RWPE1 (cell line): ENCODE data around the gene XBP1.

ENCODE experiments used
- CTCF ChIA-PET: fragments of 350-600 bp; sonication (Branson Sonifier 250); formaldehyde crosslinking; extraction: SDS; loops from one replicate; lab custom pipeline; 2021; lab: Yijun Ruan, JAX
- POLR2A ChIA-PET: fragments of 400-600 bp; formaldehyde crosslinking; extraction: SDS; loops from one replicate; lab custom pipeline; 2020; ENCODE audit warnings: antibody characterized with exemption; ENCODE audit not compliant: low non-redundant PET; lab: Yijun Ruan, JAX
- DNase-seq: peaks from one replicate; pipeline ENCODE4 v3.0.0; 2012; ENCODE audit warnings: low spot score
- H3K27ac ChIP-seq: fragments of 450-650 bp; 2 replicates; pipeline ENCODE4 v1.5.1; 2017
- TF ChIP-seq, protein P1 (sequence below): fragments of 450-650 bp; conservative IDR thresholded peaks from 2 replicates; pipeline ENCODE4 v1.5.1; 2017; ENCODE audit warnings: low read depth, mild to moderate bottlenecking

XBP1 gene

DNA sequence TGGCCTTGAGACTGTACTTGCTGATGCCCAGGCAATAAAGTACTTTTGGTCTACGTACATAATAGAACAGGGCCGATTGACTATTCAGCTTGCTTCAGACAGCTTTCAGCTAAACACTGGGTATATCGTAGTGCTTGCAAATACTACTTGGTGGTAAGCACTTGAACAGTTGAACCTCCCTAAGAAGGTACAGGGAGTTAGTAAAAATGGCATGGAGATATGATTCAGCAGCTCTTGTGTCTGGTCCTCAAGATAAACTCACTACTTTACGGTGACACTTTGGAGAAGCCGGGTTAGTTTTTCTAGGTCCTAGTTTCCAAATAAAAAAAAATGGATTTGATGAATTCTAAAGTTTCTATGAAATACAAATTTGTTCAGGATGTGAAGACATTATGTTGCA is 20.5 kb downstream of the XBP1 start:
- TF ChIP-seq, protein P1, sequence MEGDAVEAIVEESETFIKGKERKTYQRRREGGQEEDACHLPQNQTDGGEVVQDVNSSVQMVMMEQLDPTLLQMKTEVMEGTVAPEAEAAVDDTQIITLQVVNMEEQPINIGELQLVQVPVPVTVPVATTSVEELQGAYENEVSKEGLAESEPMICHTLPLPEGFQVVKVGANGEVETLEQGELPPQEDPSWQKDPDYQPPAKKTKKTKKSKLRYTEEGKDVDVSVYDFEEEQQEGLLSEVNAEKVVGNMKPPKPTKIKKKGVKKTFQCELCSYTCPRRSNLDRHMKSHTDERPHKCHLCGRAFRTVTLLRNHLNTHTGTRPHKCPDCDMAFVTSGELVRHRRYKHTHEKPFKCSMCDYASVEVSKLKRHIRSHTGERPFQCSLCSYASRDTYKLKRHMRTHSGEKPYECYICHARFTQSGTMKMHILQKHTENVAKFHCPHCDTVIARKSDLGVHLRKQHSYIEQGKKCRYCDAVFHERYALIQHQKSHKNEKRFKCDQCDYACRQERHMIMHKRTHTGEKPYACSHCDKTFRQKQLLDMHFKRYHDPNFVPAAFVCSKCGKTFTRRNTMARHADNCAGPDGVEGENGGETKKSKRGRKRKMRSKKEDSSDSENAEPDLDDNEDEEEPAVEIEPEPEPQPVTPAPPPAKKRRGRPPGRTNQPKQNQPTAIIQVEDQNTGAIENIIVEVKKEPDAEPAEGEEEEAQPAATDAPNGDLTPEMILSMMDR, result no peak
- CTCF ChIA-PET, result interaction anchor here (0.5 kb wide), 1 partner anchor 12 kb away, joined by 3 read pairs; no protein-coding TSS in a partner anchor
- POLR2A ChIA-PET, result no interaction called here
- DNase-seq, result no peak
- H3K27ac ChIP-seq, result no peak overlapping the region

DNA sequence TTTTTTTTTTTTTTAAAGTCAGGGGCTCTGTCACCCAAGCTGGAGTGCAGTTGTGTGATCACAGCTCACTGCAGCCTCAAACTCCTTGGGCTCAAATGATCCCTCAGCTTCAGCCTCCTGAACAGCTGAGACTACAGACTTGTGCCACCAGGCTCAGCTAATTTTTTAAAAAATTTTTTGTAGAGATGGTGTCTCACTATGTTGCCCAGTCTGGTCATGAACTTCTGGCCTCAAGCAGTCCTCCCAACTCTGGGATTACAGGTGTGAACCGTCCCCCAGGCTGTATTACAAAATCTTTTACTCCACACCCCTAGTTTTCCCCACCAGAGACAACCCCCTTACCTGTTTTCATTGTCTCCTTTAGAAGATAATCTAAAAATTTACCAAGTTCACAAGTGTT is 26.0 kb downstream of the XBP1 start:
- no peak for DNase-seq
- TF ChIP-seq, protein P1, result no peak
- ChIA-PET CTCF (no interaction called here), POLR2A (no interaction called here)
- peak overlapping the region; percentile 11; the same call in 1 of the 2 replicates for H3K27ac ChIP-seq

DNA sequence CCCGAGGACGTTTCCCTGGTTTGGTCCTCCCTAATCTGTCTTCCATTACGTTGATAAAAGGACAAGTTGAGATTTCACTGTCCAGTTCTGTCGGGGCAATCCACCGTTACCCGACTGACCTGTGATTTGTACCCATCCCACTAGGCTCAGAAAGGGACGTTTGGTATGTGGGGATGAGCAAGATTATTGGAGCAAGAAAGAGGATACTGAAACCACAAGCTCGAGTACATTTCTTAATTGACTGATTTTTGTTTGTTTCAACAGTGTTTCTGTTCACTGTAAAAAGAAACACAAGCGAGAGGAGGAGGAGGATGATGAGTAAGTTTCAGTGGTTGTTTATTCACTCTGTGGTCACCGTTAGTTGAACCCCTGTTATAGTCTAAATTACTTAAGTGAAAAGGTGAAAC is 26.9 kb downstream of the XBP1 start:
- ChIA-PET CTCF (interaction anchor here (0.6 kb wide), 1 partner anchor 118 kb away, joined by 3 read pairs; no protein-coding TSS in a partner anchor), POLR2A (no interaction called here)
- DNase-seq, result peak; percentile 8
- TF ChIP-seq, protein P1, result no peak
- peak overlapping the region; percentile 88 for H3K27ac ChIP-seq

DNA sequence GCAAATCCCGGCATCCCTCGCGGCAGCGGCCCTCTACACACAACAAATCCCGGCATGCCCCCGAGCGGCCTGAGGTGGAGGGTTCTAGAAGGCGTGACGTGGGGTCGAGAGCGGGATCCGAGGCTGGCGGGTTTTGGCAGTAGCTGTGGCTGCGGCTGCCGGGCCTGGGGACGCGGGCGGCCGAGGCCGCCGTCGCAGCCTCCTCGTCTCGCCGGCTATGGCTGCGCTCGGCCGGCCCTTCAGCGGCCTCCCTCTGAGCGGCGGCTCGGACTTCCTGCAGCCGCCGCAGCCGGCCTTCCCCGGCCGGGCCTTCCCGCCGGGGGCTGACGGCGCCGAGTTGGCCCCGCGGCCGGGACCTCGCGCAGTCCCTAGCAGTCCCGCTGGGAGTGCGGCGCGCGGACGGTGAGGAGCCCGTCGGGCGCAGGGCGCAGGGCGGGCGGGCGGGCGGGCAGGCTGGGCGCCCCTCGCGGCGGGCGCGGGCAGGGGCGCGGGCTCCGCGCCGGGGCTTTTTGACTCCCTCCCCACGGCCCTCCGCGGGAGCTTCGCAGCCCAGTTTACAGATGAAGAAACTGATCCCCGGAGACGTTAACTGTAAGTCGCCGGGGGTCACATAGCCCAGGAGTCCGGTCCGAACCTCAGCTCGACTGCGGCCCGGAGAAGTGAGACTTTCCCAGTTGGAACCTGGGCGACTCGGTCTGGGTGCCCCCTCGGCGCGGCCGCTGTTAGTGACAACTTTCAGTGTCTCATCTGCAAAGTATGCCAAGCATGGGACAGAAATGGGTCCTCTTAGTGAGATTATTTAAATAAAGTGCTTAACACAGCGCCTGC is 27.5 kb downstream of the XBP1 start, which contains the start of gene CCDC117:
Gene CCDC117, plus strand, starts transcription at position 63 of the 828 bp plus-strand sequence. Its CDS starts 155 bp downstream, at position 218.
- DNase-seq, result peak; percentile 80
- ChIA-PET CTCF (interaction anchor here (0.6 to 0.7 kb wide), 3 partner anchors 30 to 994 kb away, joined by 3 to 8 read pairs (median 3); partner anchors contain the start of gene ZMAT5), POLR2A (interaction anchor here (0.7 kb wide), 1 partner anchor 28 kb away, joined by 4 read pairs; the partner anchor contains the start of gene XBP1)

DNA sequence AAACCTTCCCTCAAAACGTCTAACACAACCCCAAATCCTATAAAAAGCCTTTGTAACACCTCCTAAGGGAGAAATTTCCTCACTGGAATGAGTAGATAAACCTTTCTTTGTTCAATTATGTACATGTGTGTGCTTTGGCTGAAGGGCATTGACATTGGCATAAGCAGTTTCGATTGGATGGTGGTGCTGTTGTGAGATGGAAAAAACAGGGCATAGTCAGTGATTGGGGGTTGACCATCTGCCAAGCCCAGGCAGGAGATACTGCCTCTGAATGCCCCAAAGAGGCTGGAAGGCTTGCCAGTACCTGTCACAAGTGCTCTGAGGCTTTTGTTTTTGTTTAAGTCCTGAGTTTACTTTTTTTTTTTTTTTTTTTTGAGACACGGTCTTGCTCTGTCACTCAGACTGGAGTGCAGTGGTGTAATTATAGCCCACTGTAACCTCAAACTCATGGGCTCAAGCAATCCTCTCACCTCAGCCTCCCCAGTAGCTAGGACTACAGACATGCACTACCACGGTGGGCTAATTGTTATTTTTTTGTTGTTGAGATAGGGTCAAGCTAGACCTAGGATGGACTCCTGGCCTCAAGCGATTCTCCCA is 29.1 kb downstream of the XBP1 start:
- CTCF ChIA-PET, result interaction anchor here (0.6 kb wide), 1 partner anchor 27 kb away, joined by 4 read pairs; no protein-coding TSS in a partner anchor
- peak overlapping the region; percentile 88 for H3K27ac ChIP-seq
- DNase-seq, result peak; percentile 13
- POLR2A ChIA-PET, result interaction anchor here (0.6 kb wide), 1 partner anchor 26 kb away, joined by 3 read pairs; no protein-coding TSS in a partner anchor
- TF ChIP-seq, protein P1, result no peak

More for the DNA sequence above, 27.5 kb downstream of the XBP1 start, which contains the start of gene CCDC117:
- TF ChIP-seq, protein P1, result no peak; the same call in 1 of the 2 replicates
- H3K27ac ChIP-seq, result peak within 1 kb of the TSS; percentile 88
